Suprapubic skin (tissue), 4 donors: ENCODE data around the gene CDK18. TPM values are rescaled to one million over a fixed set of nuclear protein-coding genes. Genes with fewer than 3 reads are reported as not detected.
A peak's percentile ranks its signal among the peaks of the same experiment; 100 is the strongest.

Experiments used
- DNase-seq, 2 donors: peaks; one replicate each; pipeline ENCODE4 v3.0.0-alpha.2; 2019; ENCODE audit warnings: low spot score in 2 of 2
- H3K27ac ChIP-seq: fragments of 200-600 bp; sonication (generic); one replicate; pipeline ENCODE4 v1.5.1; 2019
- H3K27me3 ChIP-seq: fragments of 200-600 bp; sonication (generic); one replicate; pipeline ENCODE4 v1.5.1; 2019
- H3K36me3 ChIP-seq: fragments of 200-600 bp; sonication (generic); one replicate; pipeline ENCODE4 v1.5.1; 2019
- H3K4me1 ChIP-seq: fragments of 200-600 bp; sonication (generic); one replicate; pipeline ENCODE4 v1.5.1; 2019
- H3K4me3 ChIP-seq: fragments of 200-600 bp; sonication (generic); one replicate; pipeline ENCODE4 v1.5.1; 2019; ENCODE audit warnings: mild to moderate bottlenecking
- H3K9me3 ChIP-seq: fragments of 200-600 bp; sonication (generic); one replicate; pipeline ENCODE4 v1.5.1; 2019
- CTCF ChIP-seq, 2 donors: fragments of 200-600 bp in 1 of 2; fragments of 450-650 bp in 1 of 2; sonication (generic) in 1 of 2; IDR thresholded peaks; one replicate each; pipeline ENCODE4 v1.5.1; 2016 to 2019; ENCODE audit warnings: antibody characterized with exemption in 2 of 2, mild to moderate bottlenecking in 1 of 2, moderate library complexity in 1 of 2
- EP300 ChIP-seq: sonication (generic); formaldehyde crosslinking; IDR thresholded peaks from one replicate; pipeline ENCODE4 v1.6.1; 2017; ENCODE audit warnings: antibody characterized with exemption
- POLR2A ChIP-seq, 2 donors: fragments of 450-650 bp; IDR thresholded peaks; one replicate each; pipeline ENCODE4 v1.6.1; 2017; ENCODE audit warnings: antibody characterized with exemption in 2 of 2, mild to moderate bottlenecking in 2 of 2, moderate library complexity in 2 of 2
- POLR2AphosphoS5 ChIP-seq, 3 donors: sonication (generic); formaldehyde crosslinking; IDR thresholded peaks; one replicate each; pipeline ENCODE4 v1.6.1; 2017; ENCODE audit warnings: antibody characterized with exemption in 3 of 3
- whole genome bisulfite sequencing: methylation state at CpG from one replicate; pipeline ENCODE4 v1.1.5; 2018; 5-methylcytosine and 5-hydroxymethylcytosine counted together
- total RNA-seq, 4 donors: library from RNA; depleted of rRNA; stranded (reverse); fragments of >200 nt; gene quantifications; one replicate each; pipeline ENCODE4 v1.1.0, GENCODE V29; 2016

CDK18 gene
- total RNA-seq, 4 donors from 2014 or later: 2.7 to 9.7 (median 4.7) TPM

DNA sequence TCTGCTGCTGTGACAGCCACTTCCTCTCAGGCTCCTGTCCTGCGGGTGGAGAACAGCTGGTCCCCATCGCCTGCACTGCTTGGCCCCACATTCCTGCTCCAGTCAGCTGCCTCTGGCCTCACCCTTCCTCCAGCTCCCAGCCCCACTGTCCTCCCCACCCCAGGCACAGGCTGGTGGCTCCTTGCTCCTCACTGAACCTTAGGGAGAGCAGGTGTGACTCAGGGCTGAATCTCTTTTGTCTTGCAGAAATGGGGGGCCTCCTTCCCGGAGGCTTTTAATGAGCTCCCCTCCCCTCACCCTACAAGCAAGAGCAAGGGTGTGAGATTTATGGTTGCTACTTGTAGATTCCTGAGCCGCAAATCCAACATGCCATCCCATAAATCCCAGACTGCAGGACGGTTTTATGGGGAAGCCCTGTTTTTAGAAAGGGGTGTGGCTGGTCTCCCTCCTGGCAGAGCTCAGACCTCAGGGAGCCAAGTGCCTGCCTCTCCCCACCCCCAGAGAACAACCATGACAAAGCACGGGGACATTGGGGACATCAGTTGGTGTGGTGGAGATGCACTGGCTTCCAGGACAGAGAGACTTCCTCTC lies 15.2 kb downstream of the CDK18 start:
- H3K4me1 ChIP-seq: peaks cover 12% of the 10 kb centered on the region
- 18% methylated on average over 5 of the region's 6 CpGs for WGBS

GRCh38 chr1:205520709-205521108 lies 16.2 kb downstream of the CDK18 start:
- 96% methylated on average over 4 of the region's 4 CpGs for WGBS
- no peak for DNase-seq
- no peak overlapping the region for H3K4me3 ChIP-seq
- H3K27me3 ChIP-seq: peaks cover 4% of the 10 kb centered on the region
- H3K36me3 ChIP-seq: no peaks in the 10 kb centered on the region
- TF ChIP-seq EP300 (no peak), POLR2AphosphoS5 (IDR thresholded peaks at IDR 0.05) (no peak), POLR2A (IDR thresholded peaks at IDR 0.05) (no peak)
- no peak overlapping the region for H3K27ac ChIP-seq
- H3K4me1 ChIP-seq: peaks cover 12% of the 10 kb centered on the region
- H3K9me3 ChIP-seq: no peaks in the 10 kb centered on the region

More for the DNA sequence above, 15.2 kb downstream of the CDK18 start:
- H3K4me3 ChIP-seq: no peak overlapping the region
- DNase-seq: no peak
- TF ChIP-seq POLR2A (IDR thresholded peaks at IDR 0.05) (no peak), EP300 (no peak), POLR2AphosphoS5 (IDR thresholded peaks at IDR 0.05) (no peak), CTCF (IDR thresholded peaks at IDR 0.05) (no peak)
- H3K36me3 ChIP-seq: no peaks in the 10 kb centered on the region
- H3K9me3 ChIP-seq: no peaks in the 10 kb centered on the region
- no peak overlapping the region for H3K27ac ChIP-seq
- H3K27me3 ChIP-seq: no peaks in the 10 kb centered on the region

DNA sequence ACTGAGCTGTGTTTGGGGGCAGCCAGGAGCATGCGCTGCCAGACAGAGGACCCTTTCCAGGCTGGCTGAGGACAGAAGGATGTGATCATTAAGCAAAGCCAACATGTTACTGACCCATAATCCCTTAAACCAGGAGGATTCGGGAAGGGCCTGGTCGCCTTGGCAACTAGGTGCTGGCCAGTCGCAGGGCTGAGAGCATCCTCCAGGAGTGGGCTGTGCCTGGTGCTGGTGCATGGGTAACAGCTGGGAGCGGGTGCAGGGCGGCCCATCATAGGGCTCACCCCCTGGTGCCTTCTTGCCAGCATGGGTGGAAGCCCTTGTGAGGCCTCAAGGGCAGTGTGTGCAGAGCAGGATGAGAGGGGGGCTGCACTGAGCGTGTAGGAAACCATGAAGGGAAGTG lies 17.2 kb downstream of the CDK18 start:
- no peak overlapping the region for H3K4me3 ChIP-seq
- no peak overlapping the region for H3K27ac ChIP-seq
- H3K4me1 ChIP-seq: peaks cover 12% of the 10 kb centered on the region
- no peak for DNase-seq
- no peak for TF ChIP-seq POLR2AphosphoS5 (IDR thresholded peaks at IDR 0.05)
- peaks cover 4% of the 10 kb centered on the region for H3K27me3 ChIP-seq
- WGBS: 90% methylated on average over 7 of the region's 7 CpGs
- H3K36me3 ChIP-seq: no peaks in the 10 kb centered on the region
- no peaks in the 10 kb centered on the region for H3K9me3 ChIP-seq

GRCh38 chr1:205522692-205523091 lies 18.2 kb downstream of the CDK18 start:
- H3K27ac ChIP-seq: no peak overlapping the region
- no peak overlapping the region for H3K4me3 ChIP-seq
- TF ChIP-seq POLR2AphosphoS5 (IDR thresholded peaks at IDR 0.05) (no peak), EP300 (no peak), POLR2A (IDR thresholded peaks at IDR 0.05) (no peak), CTCF (IDR thresholded peaks at IDR 0.05) (no peak)
- no peaks in the 10 kb centered on the region for H3K9me3 ChIP-seq
- 89% methylated on average over 5 of the region's 5 CpGs for WGBS
- no peaks in the 10 kb centered on the region for H3K36me3 ChIP-seq
- H3K27me3 ChIP-seq: peaks cover 4% of the 10 kb centered on the region
- DNase-seq: no peak
- peaks cover 12% of the 10 kb centered on the region for H3K4me1 ChIP-seq

DNA sequence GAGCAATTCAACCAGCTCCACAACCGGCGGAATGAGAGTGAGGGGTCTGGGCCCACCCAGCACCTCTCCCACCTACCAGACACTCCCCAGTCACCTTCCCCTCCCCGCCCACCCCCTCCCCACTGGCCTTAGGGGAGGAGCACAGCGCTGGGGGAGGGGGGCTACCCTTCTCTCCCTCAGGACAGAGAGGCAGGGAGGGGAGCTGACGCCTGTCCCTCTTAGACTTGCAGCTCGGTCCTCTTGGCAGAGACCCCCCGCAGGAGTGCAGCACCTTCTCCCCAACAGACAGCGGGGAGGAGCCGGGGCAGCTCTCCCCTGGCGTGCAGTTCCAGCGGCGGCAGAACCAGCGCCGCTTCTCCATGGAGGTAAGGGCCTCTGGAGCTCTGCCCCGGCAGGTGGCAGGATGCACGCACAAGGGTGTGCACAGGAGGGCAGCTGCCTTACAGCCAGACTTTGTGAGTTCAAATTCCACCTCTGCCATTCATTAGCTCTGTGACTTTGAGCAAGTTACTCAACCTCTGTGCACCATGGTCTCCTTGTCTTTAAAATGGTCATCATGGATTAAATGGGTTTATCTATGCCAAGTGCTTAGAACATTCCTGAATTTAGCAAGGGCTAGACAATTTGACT lies 18.9 kb downstream of the CDK18 start:
- WGBS: 80% methylated on average over 5 of the region's 16 CpGs
- Histone ChIP-seq H3K27ac (no peak overlapping the region), H3K9me3 (no peaks in the 10 kb centered on the region), H3K4me3 (no peak overlapping the region), H3K27me3 (peaks cover 4% of the 10 kb centered on the region), H3K4me1 (peaks cover 12% of the 10 kb centered on the region), H3K36me3 (no peaks in the 10 kb centered on the region)
- no peak for DNase-seq
- TF ChIP-seq CTCF (IDR thresholded peaks at IDR 0.05) (no peak), POLR2AphosphoS5 (IDR thresholded peaks at IDR 0.05) (no peak), POLR2A (IDR thresholded peaks at IDR 0.05) (no peak), EP300 (no peak)

GRCh38 chr1:205523891-205524793 lies 19.7 kb downstream of the CDK18 start:
- H3K9me3 ChIP-seq: no peaks in the 10 kb centered on the region
- H3K36me3 ChIP-seq: no peaks in the 10 kb centered on the region
- H3K27ac ChIP-seq: no peak overlapping the region
- H3K4me3 ChIP-seq: no peak overlapping the region
- peaks cover 4% of the 10 kb centered on the region for H3K27me3 ChIP-seq
- WGBS: 41% methylated on average over 7 of the region's 16 CpGs
- DNase-seq: peak in 1 of 2 donors; percentile 78
- TF ChIP-seq CTCF (IDR thresholded peaks at IDR 0.05) (peak; percentile 64 to 67), EP300 (no peak), POLR2A (IDR thresholded peaks at IDR 0.05) (no peak), POLR2AphosphoS5 (IDR thresholded peaks at IDR 0.05) (no peak)
- H3K4me1 ChIP-seq: peaks cover 12% of the 10 kb centered on the region
